ENCODE measurements around the gene IL1R2. TPM values are rescaled to one million over a fixed set of nuclear protein-coding genes. Genes with fewer than 3 reads are reported as not detected.
A peak's percentile ranks its signal among the peaks of the same experiment; 100 is the strongest.

Gene IL1R2
- total and polyA plus RNA-seq, 8 donors: 0.39 to 3.8 (median 1.6) TPM

- DNase-seq (no peak), FAIRE-seq (no peak), ATAC-seq (peak in 3 of 4 donors; percentile 32 to 62 (median 46))
- 52 to 55% methylated on average over 9 of the region's 9 CpGs for WGBS, 2 donors
- Histone ChIP-seq H3K4me3 (no peak overlapping the region), H3K9me3 (no peaks in the 10 kb centered on the region), H3K27me3 (no peaks in the 10 kb centered on the region), H3K27ac (no peak overlapping the region), H3K36me3 (no peaks in the 10 kb centered on the region), H3K4me1 (no peaks in the 10 kb centered on the region)
- no peak for TF ChIP-seq CTCF (IDR thresholded peaks at IDR 0.05)
- intact Hi-C loops (cut with DNase I): loop anchor here in 1 of 3 donors (10.0 kb wide), 1 partner anchor 92 kb away; no protein-coding TSS in a partner anchor
Measured at GRCh38 chr2:101986804-101987740, 4.7 kb upstream of the IL1R2 start.

GRCh38 chr2:101987832-101988231 lies 3.9 kb upstream of the IL1R2 start:
- Histone ChIP-seq H3K4me3 (no peak overlapping the region), H3K4me1 (no peaks in the 10 kb centered on the region), H3K27me3 (no peaks in the 10 kb centered on the region), H3K27ac (no peak overlapping the region), H3K9me3 (no peaks in the 10 kb centered on the region), H3K36me3 (no peaks in the 10 kb centered on the region)
- TF ChIP-seq CTCF (IDR thresholded peaks at IDR 0.05): no peak
- DNase-seq (no peak), ATAC-seq (no peak), FAIRE-seq (no peak)
- 80 to 81% methylated on average over 5 of the region's 5 CpGs for WGBS, 2 donors
- intact Hi-C loops (cut with DNase I): loop anchor here in 1 of 3 donors (10.0 kb wide), 1 partner anchor 93 kb away; no protein-coding TSS in a partner anchor

GRCh38 chr2:101988541-101988940 lies 3.2 kb upstream of the IL1R2 start:
- Histone ChIP-seq H3K4me1 (no peaks in the 10 kb centered on the region), H3K27me3 (no peaks in the 10 kb centered on the region), H3K27ac (no peak overlapping the region), H3K36me3 (no peaks in the 10 kb centered on the region), H3K9me3 (no peaks in the 10 kb centered on the region), H3K4me3 (no peak overlapping the region)
- TF ChIP-seq CTCF (IDR thresholded peaks at IDR 0.05): no peak
- FAIRE-seq: no peak
- no peak for DNase-seq
- 80 to 84% methylated on average over 7 of the region's 7 CpGs for WGBS, 2 donors
- ATAC-seq: no peak
- intact Hi-C loops (cut with DNase I): loop anchor here in 1 of 3 donors (10.0 kb wide), 1 partner anchor 94 kb away; no protein-coding TSS in a partner anchor

- no peak for FAIRE-seq
- H3K4me1 ChIP-seq: no peaks in the 10 kb centered on the region
- intact Hi-C loops (cut with DNase I): loop anchor here in 1 of 3 donors (10.0 kb wide), 1 partner anchor 95 kb away; no protein-coding TSS in a partner anchor
- WGBS, 2 donors: 68 to 78% methylated on average over 8 of the region's 8 CpGs
- no peak for TF ChIP-seq CTCF (IDR thresholded peaks at IDR 0.05)
- DNase-seq: no peak
- no peak overlapping the region for H3K4me3 ChIP-seq
- H3K36me3 ChIP-seq: no peaks in the 10 kb centered on the region
- no peaks in the 10 kb centered on the region for H3K9me3 ChIP-seq
- H3K27ac ChIP-seq: no peak overlapping the region
- H3K27me3 ChIP-seq: no peaks in the 10 kb centered on the region
- no peak for ATAC-seq
Measured at GRCh38 chr2:101989740-101990460, 1.9 kb upstream of the IL1R2 start.

Measured in pancreas (tissue), 10 donors.